Fibroblast of skin of back (primary cell): ENCODE measurements around the gene SKOR2.
A peak's percentile ranks its signal among the peaks of the same experiment; 100 is the strongest.
"Not testable (repeated sequence)": the region's sequence is repeated elsewhere in the genome, so short reads cannot be mapped to it uniquely, and the experiment has no call there.

Experiments
- DNase-seq: peaks from one replicate; pipeline ENCODE4 v3.0.0-alpha.2; 2013

SKOR2 gene

GRCh38 chr18:47187721-47188120, 63.7 kb downstream of the SKOR2 start:
- no peak for DNase-seq

GRCh38 chr18:47184419-47185050, 66.9 kb downstream of the SKOR2 start:
- peak; percentile 16 for DNase-seq

- not testable (repeated sequence) for DNase-seq
Measured at GRCh38 chr18:47182156-47182555, 69.3 kb downstream of the SKOR2 start.

- no peak for DNase-seq
Measured at GRCh38 chr18:47180765-47181164, 70.7 kb downstream of the SKOR2 start.

GRCh38 chr18:47179520-47179919, 71.9 kb downstream of the SKOR2 start:
- DNase-seq: no peak

GRCh38 chr18:47175898-47176575, 75.4 kb downstream of the SKOR2 start, which contains the start of gene IER3IP1:
IER3IP1 (minus strand) TSS chr18:47176364; CDS start chr18:47176277, 87 bp downstream.
- DNase-seq: peak; percentile 91

GRCh38 chr18:47175283-47175897, 76.1 kb downstream of the SKOR2 start:
- DNase-seq: peak; percentile 27

- DNase-seq: no peak
Measured at GRCh38 chr18:47174545-47175116, 76.8 kb downstream of the SKOR2 start.

GRCh38 chr18:47172476-47172875, 79.0 kb downstream of the SKOR2 start:
- DNase-seq: no peak

GRCh38 chr18:47168913-47169312, 82.5 kb downstream of the SKOR2 start:
- no peak for DNase-seq

GRCh38 chr18:47168509-47168908, 83.0 kb downstream of the SKOR2 start:
- no peak for DNase-seq

GRCh38 chr18:47166294-47166693, 85.2 kb downstream of the SKOR2 start:
- no peak for DNase-seq

GRCh38 chr18:47163241-47163640, 88.2 kb downstream of the SKOR2 start:
- DNase-seq: peak; percentile 53

- no peak for DNase-seq
Measured at GRCh38 chr18:47160256-47160655, 91.2 kb downstream of the SKOR2 start.

GRCh38 chr18:47158404-47158803, 93.1 kb downstream of the SKOR2 start:
- DNase-seq: peak; percentile 61
